GM10266 (cell line): ENCODE results near the gene CTAG2.
"Not testable (repeated sequence)": the region's sequence is repeated elsewhere in the genome, so short reads cannot be mapped to it uniquely, and the experiment has no call there.

ENCODE experiments used
- DNase-seq: peaks from one replicate; pipeline ENCODE4 v3.0.0; 2012; ENCODE audit errors: extremely low spot score
- TF ChIP-seq, protein P1 (sequence below): IDR thresholded peaks from 2 replicates; pipeline ENCODE4 v1.5.1; 2012; ENCODE audit warnings: mild to moderate bottlenecking, low read depth; ENCODE audit not compliant: control insufficient read depth, insufficient read depth; ENCODE audit errors: missing control alignments

The CTAG2 gene

DNA sequence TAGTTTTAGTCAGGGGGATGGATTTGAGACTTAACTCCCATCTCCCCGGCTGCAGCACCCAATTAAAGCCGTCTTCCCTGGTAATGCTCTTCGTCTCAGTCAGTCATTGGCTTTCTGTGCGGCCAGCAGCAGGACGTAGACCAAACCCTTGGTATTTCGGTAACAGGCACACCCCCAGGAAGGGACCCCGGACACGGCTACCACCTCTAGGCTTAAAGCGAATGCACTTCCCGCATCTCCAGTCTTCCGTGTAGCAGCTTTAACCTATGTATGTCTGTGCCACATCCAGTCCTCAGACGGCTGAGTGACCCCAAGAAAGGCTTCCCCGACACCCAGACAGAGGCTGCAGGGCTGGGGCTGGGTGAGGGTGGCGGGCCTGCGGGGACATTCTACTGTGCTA lies 1.5 kb upstream of the CTAG2 start:
- no peak for DNase-seq

DNA sequence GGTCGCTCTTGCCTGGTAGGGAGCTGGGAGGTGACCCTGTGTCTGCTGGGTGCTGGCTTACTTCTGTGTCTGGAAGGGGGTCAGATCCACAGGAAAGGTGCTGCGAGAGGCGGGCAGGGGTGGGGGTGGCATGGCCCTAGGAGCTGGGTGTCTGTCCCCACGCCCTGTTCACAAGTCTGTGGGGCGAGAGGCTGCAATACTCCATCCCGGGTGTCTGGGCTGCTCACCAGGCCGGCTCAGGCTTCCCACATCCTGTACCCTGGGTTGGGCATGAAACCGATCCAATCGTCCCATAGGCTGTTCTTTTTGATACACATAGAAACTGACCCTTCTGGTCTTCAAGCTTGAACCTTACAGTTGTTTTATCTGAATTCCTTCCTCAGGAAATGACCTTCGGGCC lies 993 bp upstream of the CTAG2 start:
- TF ChIP-seq, protein P1, sequence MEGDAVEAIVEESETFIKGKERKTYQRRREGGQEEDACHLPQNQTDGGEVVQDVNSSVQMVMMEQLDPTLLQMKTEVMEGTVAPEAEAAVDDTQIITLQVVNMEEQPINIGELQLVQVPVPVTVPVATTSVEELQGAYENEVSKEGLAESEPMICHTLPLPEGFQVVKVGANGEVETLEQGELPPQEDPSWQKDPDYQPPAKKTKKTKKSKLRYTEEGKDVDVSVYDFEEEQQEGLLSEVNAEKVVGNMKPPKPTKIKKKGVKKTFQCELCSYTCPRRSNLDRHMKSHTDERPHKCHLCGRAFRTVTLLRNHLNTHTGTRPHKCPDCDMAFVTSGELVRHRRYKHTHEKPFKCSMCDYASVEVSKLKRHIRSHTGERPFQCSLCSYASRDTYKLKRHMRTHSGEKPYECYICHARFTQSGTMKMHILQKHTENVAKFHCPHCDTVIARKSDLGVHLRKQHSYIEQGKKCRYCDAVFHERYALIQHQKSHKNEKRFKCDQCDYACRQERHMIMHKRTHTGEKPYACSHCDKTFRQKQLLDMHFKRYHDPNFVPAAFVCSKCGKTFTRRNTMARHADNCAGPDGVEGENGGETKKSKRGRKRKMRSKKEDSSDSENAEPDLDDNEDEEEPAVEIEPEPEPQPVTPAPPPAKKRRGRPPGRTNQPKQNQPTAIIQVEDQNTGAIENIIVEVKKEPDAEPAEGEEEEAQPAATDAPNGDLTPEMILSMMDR, result no peak
- DNase-seq, result no peak

More for the DNA sequence above, 1.5 kb upstream of the CTAG2 start:
- TF ChIP-seq, protein P1, result no peak

DNA sequence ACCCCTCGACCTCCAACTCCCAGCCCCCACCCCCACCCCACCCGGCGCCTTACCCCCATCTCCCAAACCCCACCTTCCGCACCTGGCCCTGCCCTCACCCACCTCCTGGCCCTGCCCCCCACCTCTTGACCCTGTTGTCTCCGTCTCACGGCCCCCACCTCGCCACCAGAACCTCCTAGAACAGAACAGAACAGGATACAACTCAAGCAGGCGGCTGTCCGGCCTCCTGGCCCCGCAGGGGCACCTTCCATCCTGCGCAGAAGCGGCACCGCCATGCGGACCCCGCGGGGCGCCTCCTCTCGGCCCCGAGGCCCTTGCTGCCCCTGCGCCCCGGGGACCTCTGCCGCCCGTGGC lies 354 bp downstream of the CTAG2 start:
- no peak for DNase-seq
- TF ChIP-seq, protein P1, result no peak

DNA sequence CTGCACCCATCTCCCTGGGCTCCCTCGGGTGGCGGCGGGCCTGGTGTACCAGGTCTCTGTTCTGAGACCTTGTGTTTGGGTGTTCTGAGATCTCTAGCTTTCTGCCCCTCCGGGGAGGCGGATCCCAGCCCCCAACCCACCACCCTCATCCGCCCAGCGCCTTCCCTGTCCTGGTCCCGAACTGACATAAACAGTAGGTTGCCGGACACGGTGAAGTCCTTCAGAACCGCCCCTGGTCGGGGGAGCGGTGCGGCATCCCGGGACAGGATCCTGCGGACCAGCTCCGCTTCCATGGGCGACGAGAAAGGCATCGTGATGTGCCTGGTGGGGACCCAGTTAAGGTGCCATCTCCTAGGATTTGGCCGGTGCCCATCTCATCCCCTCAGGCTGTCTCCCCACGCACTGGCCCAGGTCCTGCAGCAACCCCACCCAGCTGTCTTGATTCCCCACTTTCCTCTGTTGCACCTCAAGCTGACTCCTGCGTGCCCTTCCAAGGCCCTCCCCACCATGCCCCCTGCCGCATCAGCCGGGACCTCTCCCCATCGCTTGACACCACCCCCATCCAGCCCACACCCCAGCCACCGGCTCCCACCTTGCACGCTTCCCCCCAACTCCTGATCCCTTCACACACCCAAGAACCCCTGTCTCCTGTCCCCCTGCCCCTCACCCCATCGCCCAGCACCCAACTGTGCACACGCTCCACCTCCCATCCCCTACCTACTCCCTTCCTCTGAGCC lies 900 bp downstream of the CTAG2 start:
- TF ChIP-seq, protein P1, result no peak
- DNase-seq, result no peak

DNA sequence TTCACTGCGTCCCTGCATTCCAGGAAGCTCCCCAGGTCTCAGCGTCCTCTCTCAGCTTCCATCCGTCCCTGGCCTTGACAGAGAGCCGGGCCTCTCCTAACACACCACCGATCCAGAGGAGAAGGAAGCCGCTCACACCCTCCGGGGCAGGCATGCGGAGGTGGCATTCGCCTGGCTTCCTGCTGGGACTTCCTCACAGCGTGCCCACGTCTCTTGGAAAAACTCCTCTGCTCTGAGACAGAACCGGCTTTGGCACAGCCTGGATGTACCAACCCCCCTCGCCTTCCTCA lies 3.2 kb downstream of the CTAG2 start:
- DNase-seq, result no peak
- TF ChIP-seq, protein P1, result no peak

DNA sequence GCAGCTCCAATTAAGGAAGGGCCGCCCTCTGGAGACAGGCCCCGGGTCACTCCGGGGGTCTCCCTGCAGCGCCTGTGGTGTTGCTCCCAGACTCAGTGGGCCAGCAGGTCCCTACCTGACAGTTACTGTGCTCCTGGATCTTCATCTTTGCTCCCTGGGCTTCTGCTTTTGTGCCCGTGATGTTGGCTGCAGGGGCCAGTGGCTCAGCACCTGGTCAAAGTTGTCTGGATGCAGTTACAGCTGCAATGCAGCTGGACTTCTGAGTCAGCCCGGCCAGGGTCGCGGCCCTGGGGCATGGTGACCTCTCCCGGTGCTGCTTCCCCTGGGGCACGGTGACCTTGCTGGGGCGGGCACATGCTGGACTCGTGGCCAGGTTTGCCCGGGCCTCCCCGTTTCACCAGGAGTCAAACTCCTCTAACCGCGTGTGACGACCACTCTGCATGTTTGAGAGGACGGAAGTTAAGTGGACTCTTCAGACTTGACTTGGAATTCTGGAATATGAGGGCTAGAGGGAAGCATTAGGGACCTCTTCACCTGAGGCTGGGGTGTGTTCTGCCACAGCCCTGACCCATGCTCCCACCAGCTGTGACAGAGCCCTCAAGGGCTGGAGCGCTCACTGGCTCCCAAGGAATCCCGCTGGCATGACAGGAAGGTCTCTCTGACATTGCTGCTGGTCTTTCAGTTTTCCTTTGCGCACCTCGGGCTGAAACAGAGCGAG lies 3.7 kb downstream of the CTAG2 start:
- TF ChIP-seq, protein P1, result no peak

DNA sequence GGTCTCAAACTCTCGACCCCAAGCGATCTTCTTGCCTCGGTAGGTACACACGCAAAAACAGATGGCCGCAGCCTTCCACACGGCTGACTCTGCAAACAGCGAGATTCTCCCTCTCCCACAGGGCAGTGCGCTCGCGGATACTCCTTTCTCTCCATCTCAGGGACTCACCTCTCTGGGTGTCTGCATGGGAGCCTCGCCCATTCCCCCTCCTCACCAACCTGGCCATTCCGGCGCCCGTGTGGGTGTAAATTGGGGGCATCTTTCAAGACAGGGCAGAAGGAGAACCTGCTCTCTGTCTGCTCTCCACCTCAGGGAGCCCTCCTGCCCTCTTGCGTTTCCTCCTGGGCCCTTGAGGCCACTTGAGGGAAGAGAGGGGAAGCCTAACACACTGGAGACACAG lies 4.4 kb downstream of the CTAG2 start:
- DNase-seq, result no peak
- TF ChIP-seq, protein P1, result no peak

More for the DNA sequence above, 3.7 kb downstream of the CTAG2 start:
- no peak for DNase-seq

DNA sequence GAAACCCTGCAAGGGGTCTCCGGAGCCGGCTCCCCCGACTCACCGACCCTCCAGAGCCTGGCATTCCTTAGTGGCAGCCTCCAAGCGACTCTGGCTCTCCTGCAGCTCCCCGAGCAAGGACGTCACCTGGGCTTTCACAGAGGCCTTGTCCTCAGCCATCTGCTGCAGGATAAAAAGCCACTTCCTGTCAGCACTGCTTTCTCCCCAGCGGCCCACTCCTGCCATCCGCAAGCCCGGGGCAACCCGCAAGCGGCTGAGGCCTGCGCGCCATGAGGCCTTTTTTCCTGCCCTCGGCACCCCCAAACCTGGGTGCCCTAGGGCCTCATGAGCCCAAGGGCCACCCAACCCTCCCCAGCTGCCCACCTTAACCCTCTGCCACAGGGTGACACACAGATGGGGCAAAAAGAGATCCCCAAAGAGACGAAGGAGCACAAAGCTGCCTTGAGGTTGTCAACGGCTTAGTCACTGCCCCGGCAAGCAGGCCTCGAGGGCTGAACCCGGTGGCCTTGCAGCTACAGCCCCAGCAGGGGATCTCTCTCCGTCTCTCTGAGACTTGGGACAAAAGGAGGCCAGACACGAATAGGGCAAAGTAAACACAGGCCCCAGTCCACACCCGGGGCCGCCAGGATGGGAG lies 7.5 kb downstream of the CTAG2 start:
- DNase-seq, result not testable (repeated sequence)

DNA sequence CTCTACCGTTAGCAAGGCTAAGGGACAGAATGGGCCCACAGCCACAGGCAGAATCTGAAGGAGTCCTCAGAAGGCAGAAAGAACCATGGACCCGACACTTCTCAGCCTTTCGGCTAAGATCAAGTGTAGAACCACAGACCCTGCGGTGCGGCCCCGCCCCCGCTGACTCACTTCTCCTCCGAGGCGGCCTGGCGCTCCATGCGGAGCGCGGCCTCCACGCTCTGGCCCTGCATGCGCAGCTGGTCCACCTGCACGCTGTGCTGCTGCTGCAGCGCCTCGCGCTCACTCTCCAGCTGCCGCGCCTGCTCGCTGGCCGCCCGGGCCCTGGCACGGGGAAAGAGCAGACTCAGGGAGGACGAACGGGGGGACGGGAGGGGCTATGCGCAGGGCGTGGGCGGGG lies 9.7 kb downstream of the CTAG2 start:
- DNase-seq, result not testable (repeated sequence)

DNA sequence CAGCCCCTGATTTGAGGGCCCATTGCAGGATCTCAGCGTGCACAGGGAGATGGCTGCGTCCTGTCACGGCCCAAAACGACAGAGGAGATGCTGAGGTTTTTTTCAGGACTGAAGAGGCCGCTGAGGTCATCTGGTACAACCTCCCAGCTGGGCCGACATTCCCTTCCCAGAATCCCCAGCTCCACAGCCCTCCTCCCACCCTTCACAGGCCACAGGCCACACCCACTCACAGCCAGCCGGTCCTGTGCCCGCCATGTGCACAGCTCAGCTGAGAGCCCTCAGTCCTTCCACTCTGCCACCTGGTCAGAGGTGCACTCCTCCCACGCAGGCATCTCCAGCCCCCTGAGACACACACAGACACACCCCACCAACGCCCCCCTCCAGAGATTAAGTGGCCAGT lies 11.6 kb downstream of the CTAG2 start:
- not testable (repeated sequence) for DNase-seq

DNA sequence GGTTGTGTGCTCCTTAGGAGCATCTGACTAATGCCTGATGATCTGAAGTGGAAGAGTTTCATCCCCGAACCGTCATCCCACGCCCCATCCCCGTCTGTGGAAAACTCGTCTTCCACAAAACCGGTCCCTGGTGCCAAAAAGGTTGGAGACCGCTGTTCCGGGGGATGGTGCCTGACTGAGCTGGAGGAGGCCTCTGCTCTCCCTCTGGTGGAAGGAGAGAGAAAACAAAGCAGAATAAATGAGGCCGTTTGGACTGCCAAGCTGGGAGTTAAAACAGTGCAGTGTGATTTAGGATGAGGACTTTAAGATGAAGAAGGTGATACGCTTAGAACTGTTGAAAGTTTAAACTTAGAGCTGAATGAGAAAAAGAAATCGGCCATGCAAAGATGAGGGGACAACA lies 19.7 kb downstream of the CTAG2 start:
- not testable (repeated sequence) for DNase-seq
